ENCODE results near the gene MAGEB1.

The MAGEB1 gene, protein sequence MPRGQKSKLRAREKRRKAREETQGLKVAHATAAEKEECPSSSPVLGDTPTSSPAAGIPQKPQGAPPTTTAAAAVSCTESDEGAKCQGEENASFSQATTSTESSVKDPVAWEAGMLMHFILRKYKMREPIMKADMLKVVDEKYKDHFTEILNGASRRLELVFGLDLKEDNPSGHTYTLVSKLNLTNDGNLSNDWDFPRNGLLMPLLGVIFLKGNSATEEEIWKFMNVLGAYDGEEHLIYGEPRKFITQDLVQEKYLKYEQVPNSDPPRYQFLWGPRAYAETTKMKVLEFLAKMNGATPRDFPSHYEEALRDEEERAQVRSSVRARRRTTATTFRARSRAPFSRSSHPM

DNA sequence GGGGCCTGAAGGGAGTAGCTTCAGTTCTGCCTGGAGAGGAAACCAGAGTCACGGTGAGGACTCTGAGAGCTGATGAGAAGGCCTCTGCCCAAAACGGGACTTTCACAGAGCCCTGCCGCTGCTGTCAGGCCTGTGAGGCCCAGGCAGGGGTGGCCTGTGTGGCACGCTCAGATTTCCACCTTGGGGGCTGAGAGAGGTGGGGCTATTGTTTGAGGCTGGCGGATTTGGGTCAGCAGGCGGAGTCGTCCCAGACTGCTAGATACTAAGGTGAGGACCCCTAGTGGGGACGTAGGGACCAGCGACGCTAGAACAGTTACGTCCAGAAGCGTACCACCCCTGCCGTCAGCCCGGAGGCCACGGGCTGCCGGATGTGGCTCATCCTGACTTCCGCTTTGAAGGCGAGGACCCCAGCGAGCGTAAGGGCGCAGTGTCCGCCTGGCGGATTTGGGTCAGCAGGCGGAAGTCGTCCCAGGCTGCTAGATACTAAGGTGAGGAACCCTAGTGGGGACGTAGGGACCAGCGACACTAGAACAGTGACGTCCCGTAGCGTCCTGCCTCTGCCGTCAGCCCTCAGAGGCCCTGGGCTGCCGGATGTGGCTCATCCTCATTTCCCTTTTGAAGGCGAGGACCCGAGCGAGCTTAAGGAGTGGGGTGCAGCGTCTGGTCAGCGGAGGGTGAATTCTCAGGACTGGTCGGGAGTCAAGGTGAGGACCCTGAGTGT, at the start of gene MAGEB1:
TSS of gene MAGEB1 (plus strand) at position 378 of the 721 bp plus-strand sequence. CDS start 3,348 bp downstream, outside the sequence.
- DNase-seq, result no peak

DNA sequence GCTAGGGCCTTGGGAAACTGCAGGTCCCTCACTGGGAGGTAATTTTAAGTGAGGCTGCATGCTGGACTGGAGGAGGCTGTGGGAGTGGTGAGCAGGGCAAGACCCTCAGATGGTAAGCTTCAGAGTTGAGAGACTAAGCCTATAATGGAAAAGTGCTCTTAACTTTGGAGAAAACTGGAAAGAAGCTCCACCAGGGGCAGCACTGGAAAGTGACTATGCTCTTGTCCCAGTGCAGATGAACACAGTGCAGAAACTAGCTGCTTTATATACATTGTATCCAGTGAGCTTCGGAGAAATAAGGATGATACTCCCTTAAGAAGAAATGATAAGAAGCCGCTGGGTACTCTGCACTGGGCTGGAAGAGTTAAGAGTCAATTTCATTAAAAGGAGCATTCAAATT, 34.8 kb upstream of the MAGEB1 start:
- DNase-seq, result no peak

DNA sequence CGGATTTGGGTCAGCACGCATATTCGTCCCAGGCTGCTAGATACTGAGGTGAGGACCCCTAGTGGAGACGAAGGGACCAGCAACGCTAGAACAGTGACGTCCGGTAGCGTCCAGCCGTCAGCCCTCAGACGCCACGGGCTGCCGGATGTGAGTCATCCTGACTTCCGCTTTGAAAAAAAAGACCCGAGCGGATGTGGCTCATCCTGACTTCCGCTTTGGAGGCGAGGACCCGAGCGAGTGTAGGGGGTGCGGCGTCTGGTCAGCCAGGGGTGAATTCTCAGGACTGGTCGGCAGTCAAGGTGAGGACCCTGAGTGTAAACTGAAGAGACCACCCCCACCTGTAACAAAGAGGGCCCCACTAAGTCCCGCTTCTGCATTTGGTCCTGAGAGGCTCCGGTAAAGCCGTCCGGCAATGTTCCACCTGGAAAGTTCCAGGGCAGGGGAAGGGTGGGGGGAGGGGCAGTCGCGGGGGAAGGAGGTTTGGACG, 31.5 kb upstream of the MAGEB1 start, which contains the start of gene MAGEB2:
TSS of gene MAGEB2 (plus strand) at position 207 of the 487 bp plus-strand sequence. CDS start 3,018 bp downstream, outside the sequence.
- DNase-seq, result no peak

DNA sequence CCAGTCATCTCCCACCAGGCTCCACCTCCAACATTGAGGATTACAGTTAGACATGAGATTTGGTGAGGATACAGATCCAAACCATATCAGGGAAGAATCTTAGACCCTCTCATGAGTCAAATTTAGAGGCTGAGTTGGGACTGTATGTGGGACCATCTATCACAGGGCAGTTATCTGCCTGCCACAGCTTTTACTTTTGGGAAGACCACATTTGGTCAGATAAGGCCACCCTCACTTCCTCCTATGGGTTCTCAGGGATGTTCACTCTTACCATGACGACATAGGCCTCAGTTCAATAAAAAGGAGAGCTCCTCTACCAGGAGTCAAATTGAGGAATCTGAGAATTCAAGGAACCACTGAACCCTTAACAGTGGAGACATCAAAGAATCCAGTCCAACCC, 29.5 kb upstream of the MAGEB1 start:
- DNase-seq, result no peak

DNA sequence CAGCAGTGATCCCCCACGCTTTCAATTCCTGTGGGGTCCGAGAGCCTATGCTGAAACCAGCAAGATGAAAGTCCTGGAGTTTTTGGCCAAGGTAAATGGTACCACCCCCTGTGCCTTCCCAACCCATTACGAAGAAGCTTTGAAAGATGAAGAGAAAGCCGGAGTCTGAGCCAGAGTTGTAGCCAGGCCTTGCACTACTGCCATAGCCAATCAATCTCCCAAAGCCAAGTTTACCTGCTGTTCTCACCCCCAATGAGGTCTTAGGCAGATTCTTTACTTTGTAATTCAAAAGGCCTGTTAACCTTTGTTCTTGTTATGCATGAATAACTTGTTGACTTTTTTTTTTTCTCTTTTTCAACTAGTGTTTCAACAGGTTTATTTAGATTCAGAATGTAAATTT, 27.6 kb upstream of the MAGEB1 start:
- no peak for DNase-seq

DNA sequence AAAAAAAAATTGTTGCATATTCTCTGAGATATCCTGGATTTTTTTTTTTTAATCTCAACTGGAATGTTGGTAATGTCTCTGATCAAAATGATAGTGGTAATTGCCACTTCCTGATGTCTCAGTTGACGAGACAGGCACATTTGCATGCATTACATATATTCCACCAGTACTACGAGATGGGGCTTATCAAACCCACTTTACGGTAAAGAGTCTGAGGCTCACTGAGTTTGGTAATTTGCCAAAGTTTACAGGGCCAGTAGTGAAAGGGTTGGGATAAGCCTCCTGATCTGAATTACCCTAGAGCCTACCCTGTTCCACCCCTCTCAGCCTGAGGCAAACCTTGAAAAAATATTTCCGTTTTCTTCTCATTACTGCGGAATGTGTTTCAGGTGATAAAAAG, 26.3 kb upstream of the MAGEB1 start:
- no peak for DNase-seq

DNA sequence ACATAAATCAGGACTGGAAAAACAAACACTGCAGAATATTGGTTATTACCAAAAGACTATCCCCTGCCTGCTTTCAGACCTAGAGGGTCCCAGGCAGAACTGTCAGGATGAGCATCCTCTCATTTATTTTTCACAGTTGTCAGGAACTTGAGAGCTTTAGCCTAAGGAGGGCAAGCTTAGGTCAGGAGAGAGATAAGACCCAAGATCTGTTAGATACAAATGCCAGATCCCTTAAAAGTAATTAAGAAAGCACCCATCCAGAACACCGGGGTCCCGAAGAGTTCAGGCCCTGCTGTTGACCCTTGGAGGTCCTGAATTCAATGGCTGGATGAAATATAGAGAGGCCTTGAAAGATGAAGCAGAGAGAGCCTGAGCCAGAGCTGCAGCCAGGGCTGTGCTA, 22.4 kb upstream of the MAGEB1 start:
- no peak for DNase-seq

DNA sequence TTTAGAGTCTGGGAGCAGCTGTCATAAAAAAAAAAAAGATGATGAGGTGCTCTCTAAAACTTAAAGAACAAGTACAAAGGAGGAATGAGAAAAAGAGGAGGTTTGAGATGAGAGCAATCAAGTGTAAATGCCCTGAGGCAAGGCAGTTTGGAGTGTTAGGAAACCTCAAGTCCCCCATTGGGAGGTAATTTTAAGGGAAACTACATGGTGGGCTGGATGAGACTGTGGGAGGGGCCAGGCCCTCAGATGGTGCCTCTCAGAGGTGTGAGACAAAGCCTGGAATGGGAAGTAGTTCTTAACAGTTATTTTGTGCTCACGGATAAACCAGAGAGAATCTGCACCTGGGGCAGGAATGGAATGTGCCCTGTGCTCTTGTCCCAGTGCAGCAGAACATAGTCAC, 18.4 kb upstream of the MAGEB1 start:
- DNase-seq, result no peak

DNA sequence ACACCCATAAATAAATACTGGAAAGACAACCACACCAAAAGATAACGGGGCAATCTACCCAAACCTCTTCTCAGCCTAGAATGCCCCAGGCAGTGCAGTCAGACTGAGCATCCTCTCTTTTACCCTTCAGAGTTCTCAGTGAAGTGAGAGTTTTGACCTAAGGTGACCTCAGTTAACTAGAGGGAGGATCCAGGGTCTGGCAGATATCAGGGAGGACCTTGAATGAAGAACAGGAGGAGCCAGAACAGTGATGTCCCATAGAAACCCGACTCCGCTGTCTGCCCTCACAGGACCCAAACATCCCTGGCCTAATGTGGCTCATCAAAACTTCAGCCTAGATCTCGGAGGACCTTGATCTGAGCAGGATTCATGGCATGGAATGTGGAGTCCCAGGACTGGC, 16.6 kb upstream of the MAGEB1 start, which contains the start of gene MAGEB3:
TSS of gene MAGEB3 (plus strand) at position 263 of the 400 bp plus-strand sequence. CDS start 5,268 bp downstream, outside the sequence.
- no peak for DNase-seq

DNA sequence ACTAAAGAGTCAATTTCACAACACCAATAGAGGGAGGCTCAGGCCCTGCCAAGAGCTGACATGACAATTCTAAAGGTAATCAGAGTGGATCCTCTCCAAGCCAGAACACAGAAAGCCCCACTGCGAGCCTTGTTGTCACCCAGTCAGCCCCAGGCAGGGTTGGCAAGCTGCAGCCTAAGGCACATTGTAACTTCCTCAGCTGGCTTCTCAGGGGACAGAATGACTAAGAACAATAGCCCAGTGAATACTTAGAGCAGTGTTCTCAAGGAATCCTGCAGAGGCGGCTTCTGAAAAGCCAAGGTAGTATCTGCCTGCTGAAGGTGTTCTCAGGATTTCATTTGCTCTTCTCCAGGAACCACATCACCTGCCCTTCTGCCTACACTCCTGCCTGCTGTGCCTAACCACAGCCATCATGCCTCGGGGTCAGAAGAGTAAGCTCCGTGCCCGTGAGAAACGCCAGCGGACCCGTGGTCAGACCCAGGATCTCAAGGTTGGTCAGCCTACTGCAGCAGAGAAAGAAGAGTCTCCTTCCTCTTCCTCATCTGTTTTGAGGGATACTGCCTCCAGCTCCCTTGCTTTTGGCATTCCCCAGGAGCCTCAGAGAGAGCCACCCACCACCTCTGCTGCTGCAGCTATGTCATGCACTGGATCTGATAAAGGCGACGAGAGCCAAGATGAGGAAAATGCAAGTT, 5.1 kb upstream of the MAGEB1 start, which contains the start of gene MAGEB4:
TSS of gene MAGEB4 (plus strand) at position 277 of the 692 bp plus-strand sequence. CDS start at position 413, 136 bp downstream.
- no peak for DNase-seq

DNA sequence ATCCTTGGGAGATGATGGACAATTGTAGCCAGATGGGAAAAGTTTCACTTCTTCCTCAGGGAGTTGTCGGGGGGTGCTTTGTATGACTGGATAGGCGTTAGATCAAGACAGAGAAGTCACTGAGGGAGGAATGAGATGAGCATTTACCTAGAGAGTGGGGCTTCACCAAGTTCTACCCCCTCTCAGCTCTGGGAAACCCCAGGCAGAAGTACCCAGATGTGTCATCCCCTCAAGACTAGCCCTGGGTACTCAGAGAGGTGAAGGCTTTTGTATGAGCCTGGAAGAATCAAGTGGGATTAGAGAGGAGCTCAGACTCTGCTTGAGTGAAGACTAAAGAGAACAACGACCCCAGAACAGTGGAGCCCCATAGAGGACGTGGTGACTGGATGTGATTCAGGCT, 1.9 kb downstream of the MAGEB1 start:
- DNase-seq, result no peak

DNA sequence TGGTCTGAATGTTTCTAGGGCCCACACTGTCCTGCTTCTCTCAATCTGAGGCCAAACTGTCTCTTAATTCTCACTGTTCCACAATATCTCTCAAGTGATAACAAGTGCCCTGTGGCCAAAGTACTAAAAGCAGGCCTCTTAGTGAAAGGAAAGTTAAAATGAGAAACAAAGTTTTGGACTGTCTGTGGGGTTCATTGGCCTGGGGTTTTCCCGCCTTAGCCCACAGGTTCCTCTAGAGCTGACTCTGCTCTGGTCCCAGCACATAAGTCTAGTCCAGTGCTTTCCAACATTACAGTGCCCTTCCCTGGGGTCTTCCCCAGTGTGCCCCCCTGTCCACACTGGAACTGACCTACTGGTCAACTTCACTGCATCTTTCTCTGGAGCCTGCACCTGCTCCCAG, 6.3 kb downstream of the MAGEB1 start:
- no peak for DNase-seq

DNA sequence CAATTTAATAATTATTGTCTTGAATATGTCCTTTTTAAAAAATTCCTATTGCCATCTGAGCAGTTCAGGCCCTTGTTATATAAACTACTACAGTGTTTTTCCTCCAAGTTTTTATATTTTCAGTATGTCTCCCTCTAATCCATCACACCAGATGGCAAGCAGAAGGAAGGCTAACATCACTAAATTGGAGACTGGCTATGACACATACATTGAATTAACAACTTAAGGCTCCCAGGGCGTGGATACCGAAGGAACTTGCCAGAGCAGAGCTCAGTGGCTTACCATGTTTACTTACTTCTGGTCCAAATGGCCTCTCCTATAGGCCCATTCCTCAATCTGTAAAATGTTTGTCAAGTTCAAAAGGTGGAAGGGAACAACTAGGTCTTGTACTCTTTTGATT, 13.0 kb downstream of the MAGEB1 start:
- DNase-seq, result no peak

DNA sequence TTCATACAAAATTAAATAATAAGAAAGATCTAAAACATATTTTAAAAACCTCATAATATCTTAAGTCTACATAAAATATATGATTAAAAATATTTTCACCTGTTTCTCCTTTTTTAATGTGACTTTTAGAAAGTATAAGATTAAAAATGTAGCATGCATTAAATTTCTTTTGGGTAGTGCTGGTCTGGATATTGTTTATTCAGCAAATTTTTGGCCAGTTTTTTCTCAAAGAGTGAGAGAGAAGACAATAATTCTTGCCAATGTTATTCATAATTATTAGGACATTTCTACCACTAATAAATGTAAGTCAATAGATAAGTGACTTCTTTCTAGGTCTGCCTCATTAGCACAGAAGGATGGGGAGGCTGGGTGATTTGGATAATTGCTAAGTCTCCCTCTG, 14.1 kb downstream of the MAGEB1 start:
- DNase-seq, result no peak

DNA sequence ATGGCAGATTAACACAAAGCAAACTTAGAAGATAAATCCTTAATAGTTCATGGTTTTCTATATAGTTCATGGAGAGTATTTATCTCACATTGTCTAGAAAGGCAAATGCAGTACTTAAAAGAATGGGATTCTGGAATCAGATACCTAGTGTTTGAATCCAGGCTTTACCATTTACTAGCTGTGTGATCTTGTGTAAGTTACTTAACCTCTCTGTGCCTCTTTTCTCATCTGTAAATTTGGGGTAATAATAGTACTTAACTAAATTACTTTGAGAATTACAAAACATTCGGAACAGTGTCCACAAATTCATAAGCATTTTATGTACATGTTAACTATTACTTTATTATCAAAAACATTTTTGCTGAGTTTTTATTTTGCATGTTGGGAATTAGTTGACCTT, 15.8 kb downstream of the MAGEB1 start:
- DNase-seq, result no peak

DNA sequence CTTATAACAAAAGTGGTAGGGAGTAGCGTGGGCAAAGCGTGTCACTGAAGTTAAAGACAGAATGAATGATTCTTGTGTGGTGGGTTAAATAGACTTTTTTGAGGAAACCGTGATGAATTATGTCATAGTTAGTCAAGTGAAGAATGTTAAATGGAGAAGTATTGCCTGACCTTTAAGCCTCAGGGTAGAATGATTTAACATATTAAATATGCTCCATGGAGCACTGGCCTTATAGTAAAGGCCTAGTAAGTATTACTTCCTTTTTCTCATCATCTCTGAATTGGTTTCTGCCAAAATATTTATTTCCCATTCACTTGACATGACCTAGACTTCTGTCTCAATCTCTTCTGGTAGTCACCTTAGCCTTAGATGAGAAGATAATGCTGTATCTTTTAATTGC, 23.7 kb downstream of the MAGEB1 start:
- no peak for DNase-seq

DNA sequence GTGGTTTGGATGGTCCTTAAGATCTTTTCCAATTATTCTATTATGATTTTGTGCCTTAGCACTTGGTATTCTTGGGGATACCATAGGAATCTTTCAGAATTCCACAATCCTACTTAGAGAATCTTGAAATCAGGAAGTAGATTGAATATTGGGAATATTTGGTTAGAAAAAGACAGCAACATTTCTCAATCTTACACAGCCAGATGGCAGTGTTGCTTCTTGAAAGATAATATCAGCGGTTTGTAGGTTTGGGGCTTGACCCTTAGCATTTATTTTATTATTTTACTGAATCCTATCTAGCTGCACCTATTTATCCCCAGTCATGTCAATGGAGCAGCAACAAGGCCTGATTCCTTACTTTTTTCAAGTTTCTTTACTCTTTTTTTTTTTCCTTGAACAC, 28.6 kb downstream of the MAGEB1 start:
- DNase-seq, result no peak

DNA sequence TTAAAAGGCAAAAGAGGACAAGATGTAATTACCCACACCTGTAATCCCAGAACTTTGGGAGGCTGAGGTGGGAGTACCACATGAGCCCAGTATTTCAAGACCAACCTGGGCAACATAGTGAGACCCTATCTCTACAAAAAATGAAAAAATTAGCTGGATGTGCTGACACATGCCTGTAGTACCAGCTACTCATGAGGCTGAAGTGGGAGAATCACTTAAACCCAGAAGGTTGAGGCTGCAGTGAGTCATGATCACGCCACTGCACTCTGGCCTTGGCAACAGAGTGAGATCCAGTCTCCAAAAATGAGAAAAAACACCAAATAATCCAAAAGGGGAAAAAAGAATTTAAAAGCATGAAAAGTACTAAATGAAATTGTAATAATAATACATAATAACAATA, 31.4 kb downstream of the MAGEB1 start:
- DNase-seq, result no peak

DNA sequence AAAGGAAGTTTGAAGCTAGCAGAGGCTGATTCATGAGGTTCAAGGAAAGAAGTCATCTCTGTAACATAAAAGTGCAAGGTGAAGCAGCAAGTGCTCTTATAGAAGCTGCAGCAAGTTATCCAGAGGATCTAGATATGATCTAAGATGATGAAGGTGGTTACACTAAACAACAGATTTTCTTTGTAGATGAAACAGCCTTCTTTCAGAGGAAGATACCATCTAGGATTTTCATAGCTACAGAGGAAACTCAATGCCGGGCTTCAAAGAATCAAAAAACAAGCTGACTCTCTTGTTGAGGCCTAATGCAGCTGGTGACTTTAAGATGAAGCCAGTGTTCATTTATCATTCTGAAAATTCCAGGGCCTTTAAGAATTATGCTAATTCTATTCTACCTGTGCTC, 33.5 kb downstream of the MAGEB1 start:
- DNase-seq, result peak in 2 of 6 experiments; percentile 0 to 9

DNA sequence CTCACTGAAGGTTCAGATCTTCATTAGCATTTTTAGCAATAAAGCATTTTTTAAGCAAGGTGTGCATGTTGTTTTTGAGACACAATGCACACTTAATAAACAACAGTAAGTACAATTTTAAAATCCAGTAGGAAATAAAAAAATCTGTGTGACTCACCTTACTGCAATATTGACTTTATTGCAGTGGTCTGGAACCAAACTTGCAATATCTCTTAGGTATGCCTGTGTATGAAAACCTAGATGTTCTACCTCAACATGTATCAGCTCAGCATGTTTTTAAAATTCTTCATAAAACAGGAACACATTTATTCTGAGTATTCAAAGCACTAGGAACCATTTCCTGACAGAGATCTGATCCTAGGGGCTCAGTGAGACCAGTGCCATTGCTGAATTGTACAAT, 35.6 kb downstream of the MAGEB1 start:
- DNase-seq, result no peak

DNA sequence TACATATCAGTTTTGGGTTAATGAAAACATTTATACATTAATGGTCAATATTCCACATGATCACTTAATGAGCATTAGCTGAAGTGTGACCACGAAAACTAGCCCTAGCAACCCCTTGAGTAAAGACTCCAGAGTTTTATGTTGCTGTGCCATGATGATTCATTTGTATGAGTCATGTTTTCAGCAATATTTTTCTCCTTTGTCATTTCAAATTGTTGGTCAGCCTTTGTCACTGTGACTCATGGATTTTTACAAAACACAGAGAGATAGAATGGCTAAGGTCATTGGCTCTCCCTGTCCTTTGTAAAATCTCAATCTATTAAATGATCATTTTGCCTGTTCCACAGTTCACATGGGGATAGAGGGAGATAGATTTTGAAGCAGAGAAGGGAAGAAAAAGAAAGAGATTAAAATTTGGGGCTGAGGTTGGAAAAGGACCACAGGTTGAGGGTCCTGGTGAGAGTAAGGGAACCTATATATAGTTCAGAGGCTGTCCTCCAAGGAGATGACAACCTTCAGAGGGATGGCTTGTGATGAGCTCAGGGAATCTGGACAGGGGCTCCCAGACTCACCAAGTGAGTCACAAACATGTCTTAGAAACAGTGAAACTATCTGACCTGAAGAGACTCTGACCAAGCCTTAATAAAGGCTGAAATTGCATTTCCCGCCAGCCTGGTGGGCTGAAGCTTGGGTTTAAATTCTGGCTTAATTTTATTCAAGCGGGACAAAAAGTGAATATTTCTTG, 36.7 kb downstream of the MAGEB1 start:
- DNase-seq, result no peak

DNA sequence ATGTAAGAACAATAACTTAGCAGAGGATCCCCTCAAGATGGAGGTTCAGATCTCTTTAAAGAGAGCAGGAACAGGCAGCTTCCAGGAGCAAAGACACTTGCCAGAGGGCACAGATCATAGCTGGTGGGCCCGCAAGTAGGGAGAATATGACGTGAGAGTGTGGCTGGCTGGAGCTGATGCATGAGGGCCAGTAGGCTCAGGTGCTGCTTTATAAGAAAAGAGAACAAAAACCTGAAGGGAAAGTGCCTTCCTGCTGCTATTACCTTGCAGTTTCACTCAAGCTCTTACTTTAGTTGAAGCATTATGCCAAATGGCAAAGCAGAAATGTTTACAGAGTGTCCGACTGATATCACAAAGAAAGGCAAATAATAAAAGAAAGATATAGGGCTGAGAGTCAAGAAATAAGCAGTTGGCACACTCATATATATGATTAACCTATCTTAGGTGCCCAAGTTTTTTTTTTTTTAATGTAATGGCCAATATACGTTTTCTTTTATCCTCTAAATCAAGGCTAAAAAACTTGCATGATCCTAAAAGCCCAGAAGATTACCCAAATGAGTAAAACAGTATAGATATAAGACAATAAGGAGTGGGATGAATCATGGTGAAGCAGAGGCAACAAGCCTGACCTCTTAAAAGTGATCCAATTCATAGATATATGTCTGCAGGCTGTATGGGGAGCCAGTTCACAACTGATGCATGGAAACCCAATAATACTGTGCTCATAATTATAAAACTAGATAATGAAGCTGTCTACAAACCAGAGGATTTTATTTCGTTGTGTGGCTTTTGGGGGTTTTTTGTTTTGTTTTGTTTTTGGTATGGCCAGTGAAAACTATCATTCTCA, 49.7 kb downstream of the MAGEB1 start:
- no peak for DNase-seq

Measured in stimulated activated naive CD4-positive, alpha-beta T cell (primary cell).